GM10847 (cell line): ENCODE measurements around the gene MNX1.

Experiments used
- POLR2A ChIP-seq: IDR thresholded peaks from 2 replicates; pipeline ENCODE4 v1.6.1; 2011; ENCODE audit not compliant: insufficient read length; ENCODE audit errors: extremely low read depth

Gene MNX1

DNA sequence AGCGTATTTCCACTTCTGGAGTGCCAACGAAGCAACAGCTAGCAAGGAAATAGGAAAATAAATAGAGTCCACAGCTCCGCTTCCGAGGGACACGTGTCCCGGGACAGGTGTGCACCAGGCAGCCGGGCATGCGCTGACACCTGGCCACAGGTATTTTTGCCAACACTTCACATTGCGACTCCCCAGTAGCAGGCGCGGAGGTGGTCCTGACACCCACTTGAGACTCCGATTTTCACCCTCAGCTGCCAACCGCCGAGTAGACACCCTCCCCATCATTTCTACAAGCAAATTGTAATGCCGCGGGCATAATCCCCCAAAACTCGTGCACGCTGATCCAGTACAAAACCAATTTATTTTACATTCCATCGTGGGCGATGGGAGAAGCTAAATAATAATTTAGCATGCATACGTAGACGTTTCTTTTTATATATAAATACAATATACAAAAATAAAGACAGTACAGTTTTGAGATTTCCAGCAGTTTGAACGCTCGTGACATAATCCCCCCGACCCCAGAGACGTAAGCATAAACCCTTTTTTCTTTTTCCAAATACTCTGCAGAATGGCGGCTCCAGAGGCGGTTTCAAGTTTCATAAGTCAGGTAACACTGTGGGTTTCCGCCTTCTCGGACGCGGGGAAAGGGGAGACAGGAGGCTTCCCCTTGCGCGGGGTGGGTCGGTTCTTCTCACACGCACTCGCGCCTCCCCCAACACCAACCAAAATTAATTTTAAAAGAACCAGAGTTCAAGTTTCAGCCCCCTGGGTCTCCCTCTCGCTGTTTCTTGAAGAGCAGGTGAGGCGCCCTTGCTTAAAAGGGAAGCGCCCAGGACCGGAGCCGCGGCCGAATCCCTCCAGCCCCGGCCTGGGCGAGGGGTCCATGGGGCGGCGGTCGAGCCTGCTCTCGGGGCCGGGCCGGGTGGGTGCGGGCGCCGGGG, 5.7 kb downstream of the MNX1 start:
- no peak for TF ChIP-seq POLR2A

DNA sequence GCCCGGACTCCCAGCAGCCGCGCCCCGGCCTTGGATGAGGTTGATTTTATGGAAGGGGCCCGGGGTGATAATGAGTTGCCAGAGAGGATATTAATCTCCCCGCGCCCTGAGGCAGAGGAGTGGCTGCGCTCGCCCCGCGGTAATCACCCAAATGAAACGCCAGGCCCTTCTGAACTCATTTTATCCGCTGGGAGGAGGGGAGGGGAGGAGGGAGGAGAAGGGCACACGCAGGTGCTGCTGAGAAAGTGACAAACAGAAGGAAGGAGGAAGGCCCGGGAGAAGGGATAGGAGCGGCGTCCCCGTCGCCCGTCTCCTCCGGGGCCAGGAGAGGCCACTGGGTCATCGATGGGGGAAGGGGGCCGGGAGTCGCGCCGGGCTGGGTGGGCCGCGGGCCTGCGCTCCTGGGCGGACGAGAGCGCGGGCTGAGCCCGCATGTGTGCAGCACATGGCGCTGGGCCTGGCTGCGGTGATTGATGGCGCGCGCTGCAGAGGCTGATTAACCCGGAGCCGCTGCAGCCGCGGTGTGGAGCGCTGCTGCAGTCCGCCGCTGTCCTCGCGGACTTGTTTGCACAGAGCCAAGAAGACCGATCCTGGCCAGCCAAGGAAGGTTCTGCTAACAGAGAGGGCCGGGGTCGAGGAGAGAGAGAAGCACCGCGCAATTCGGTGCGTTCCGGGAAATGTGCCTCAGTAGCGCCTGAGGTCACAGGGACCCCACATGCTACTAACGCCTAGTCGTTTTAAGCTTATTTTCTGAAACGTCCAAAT, 6.5 kb downstream of the MNX1 start:
- TF ChIP-seq POLR2A = no peak

GRCh38 chr7:157003445-157003755, 7.1 kb downstream of the MNX1 start:
- TF ChIP-seq POLR2A = no peak

- no peak for TF ChIP-seq POLR2A
Measured at GRCh38 chr7:157002819-157003421, 7.5 kb downstream of the MNX1 start.

GRCh38 chr7:157001920-157002818, 8.3 kb downstream of the MNX1 start:
- no peak for TF ChIP-seq POLR2A

DNA sequence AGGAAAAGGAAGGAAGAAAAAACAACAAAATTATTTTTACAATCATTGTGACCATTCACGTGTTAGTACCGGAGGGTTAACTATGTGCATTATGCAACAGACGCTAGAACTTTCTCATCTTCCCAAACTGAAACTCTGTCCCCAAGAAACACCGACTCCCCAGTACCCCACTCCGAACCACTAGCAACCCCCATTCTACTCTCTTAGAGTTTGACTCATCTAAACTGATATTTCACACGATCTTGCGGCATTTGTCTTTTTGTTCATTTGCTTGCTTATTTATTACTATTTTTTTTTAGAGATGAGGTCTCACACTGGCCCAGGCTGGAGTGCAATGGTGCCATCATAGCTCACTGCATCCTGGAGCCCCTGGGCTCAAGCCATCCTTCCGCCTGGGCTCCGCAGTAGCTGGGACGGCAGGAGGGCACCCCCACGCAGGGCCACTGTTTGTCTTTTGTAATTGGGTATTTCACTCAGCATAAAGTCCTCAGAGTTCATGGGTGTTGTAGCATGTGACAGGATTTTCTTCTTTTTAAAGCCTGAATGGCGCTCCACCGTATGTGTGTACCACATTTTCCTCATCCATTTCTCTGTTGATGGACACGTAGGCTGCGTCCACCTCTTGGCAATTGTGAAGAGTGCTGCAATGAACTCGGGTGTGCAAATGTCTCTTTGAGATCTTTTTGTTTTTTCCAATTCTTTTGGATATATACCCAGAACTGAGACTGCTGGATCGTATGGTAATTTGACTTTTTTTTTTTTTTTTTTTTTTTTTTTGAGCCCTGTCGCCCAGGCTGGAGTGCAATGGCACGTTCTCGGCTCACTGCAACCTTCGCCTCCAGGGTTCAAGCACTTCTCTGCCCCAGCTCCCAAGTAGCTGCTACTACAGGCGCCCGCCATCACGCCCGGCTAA, 9.5 kb downstream of the MNX1 start:
- TF ChIP-seq POLR2A = no peak

DNA sequence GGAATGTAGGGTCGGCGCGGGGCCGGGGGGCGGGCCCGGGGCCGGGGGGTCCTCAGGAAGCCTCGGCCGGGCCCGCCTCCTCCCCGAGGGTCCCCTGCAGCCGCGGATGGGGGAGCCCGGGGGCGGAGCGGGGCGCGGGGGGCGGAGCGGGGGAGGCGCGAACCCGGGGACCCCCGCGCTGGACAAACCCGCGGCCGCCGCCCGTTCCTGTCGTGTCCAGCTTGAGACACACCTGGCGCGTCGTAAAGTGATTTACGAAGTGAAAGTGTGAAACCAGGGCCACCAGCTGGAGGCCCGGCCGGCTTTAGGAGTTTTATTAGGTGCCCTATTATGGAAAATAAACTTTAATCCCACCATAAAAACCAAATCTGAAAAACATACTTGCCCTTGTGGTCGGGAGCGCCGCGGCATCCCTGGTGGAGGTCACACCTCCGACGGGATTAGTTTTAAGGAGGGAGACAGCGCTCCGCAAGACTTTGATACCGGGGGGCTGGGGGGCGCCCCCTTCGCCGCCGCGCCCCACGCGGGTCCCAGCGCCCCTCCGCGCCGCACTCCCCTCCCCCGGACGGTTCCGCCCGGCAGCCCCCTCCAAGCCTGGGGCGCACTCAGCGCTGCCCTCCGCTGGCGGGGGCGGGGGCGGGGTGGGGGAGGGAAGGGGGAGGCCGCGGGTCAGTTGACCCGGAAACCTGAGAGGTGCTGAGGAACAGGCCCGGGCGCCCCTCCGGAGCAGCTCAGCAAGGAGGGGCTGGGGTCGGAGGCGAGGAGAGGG, 10.3 kb downstream of the MNX1 start:
- no peak for TF ChIP-seq POLR2A

- TF ChIP-seq POLR2A = no peak
Measured at GRCh38 chr7:156998988-156999957, 11.2 kb downstream of the MNX1 start.

DNA sequence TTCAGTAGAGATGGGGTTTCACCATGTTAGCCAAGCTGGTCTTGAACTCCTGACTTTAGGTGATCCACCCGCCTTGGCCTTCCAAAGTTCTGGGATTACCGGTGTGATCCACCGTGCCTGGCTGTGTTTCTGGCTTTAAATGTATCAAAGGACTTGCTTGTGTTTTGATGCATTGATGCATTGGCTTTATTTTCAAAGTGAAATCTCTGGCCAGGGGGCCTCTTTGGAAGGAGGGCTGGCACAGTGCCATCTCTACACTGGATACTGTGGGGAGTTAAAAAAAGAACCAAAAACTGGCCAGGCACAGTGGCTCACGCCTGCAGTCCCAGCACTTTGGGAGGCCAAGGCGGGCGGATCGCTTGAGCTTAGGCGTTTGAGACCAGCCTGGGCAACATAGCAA, 16.0 kb downstream of the MNX1 start:
- no peak for TF ChIP-seq POLR2A

GRCh38 chr7:156993925-156994235, 16.6 kb downstream of the MNX1 start:
- no peak for TF ChIP-seq POLR2A

- TF ChIP-seq POLR2A = no peak
Measured at GRCh38 chr7:156993021-156993924, 17.2 kb downstream of the MNX1 start.

DNA sequence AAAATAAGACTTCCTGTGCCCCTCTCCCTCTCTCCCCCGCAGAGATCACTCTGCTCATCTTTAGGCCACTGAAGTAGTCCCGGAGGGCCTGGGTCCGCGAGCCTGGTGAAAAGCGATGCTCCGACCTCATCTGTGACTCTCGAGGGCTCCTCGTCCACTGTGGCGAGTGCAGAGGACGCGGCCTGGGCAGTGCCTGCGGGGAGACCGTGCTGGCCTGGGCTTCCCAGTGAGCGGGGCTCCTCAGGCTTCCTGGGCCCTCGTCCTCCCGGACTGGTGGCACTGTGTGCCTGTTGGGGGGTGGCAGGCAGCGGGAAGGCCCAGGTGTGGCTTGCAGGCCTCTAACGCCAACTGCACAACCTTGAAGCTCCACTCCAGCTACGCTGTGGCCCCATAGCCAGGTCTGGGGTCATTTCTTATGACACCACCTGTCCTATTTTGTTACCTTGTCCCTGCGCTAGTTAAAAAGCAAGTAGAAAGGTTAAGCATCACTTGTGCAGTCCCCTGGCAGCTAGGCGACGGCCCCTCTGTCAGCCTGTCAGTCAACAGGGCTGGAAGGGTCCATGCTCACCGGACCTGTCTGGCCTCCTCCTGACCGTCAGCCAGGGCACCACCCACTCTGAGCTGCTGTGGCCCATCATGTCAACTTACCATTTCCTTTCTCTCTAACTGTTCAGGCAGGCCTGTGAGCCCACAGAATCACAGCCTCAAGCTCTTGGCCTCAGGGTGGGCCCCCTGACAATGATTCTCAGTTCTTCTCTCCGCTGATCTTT, 20.5 kb downstream of the MNX1 start:
- no peak for TF ChIP-seq POLR2A
